Measurements from ENCODE around the gene GNPTAB. TPM values are rescaled to one million over a fixed set of nuclear protein-coding genes. Genes with fewer than 3 reads are reported as not detected.

The GNPTAB gene
- total RNA-seq, 1 donor from 2014 or later = 93.6 TPM

DNA sequence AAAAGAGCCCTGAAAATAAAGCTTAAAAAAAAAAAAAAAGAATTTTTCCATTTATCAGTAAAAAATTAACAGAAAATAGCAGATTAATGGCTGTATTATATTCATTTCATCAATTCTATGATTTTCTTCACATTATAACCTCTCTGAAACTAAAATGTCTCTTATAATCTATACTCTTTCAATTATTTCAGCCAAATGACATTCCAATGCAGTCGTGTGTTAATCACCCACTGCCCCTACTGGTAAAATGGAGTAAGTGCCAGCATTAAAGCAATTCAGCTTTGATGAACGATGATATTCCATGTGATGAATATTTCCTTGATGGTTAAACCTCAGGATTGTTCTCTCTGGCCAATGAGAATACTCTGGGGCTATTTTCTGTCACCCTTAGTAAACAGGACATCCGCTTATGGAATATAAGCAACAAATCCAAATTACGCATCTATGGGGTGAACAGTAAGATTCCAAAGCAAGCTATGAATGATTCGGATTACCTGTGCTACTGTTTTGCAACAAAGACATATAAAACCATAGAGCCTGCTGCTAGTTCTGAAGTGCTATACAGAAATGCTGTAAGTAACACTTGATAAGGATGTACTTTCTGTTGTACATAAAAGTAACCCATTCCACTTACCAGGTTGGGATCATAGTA lies 71.2 kb downstream of the GNPTAB start:
- H3K9me3 Mint-ChIP-seq = no peaks in the 10 kb centered on the region
- no peak overlapping the region for H3K27ac Mint-ChIP-seq
- peaks cover 4% of the 10 kb centered on the region for H3K4me1 Mint-ChIP-seq (ENCODE audit: low read depth)
- DNase-seq (ENCODE audit: low spot score) = no peak
- H3K36me3 Mint-ChIP-seq (ENCODE audit: low read depth) = peaks cover 59% of the 10 kb centered on the region
- intact Hi-C loops (cut with micrococcal nuclease) = loop anchor here (5.0 kb wide), 1 partner anchor 347 kb away; no protein-coding TSS in a partner anchor
- H3K4me3 Mint-ChIP-seq (ENCODE audit: low read depth) = no peak overlapping the region
- no peaks in the 10 kb centered on the region for H3K27me3 Mint-ChIP-seq (ENCODE audit: low read depth)

- no peaks in the 10 kb centered on the region for H3K4me1 Mint-ChIP-seq (ENCODE audit: low read depth)
Observed at GRCh38 chr12:101750152-101750551, 80.6 kb downstream of the GNPTAB start.

DNA sequence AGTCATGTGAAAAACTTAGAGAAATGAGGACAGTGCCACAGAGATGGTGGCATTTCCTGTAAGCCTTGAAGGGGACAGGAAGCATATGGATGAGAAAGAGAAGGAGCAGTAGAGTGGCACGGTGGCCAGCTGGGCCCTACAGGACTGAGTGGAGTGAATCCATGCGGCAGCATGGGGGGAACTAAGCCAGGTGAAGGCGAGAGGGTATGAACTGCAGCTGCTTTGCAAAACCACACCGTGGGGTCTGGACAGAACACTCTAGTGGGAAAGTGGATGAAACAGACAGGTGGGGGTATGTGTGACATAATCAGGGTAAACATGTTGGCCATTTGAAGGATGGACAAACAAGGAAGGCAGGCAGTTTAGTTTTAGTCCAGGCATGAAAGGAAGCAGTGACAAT lies 81.1 kb downstream of the GNPTAB start:
- peaks cover 58% of the 10 kb centered on the region for H3K36me3 Mint-ChIP-seq (ENCODE audit: low read depth)
- no peaks in the 10 kb centered on the region for H3K4me1 Mint-ChIP-seq (ENCODE audit: low read depth)
- H3K27me3 Mint-ChIP-seq (ENCODE audit: low read depth) = no peaks in the 10 kb centered on the region
- intact Hi-C loops (cut with micrococcal nuclease) = no loop called here
- H3K27ac Mint-ChIP-seq = no peak overlapping the region
- H3K4me3 Mint-ChIP-seq (ENCODE audit: low read depth) = no peak overlapping the region
- DNase-seq (ENCODE audit: low spot score) = no peak
- no peaks in the 10 kb centered on the region for H3K9me3 Mint-ChIP-seq

More at GRCh38 chr12:101750152-101750551, 80.6 kb downstream of the GNPTAB start:
- intact Hi-C loops (cut with micrococcal nuclease) = no loop called here
- H3K36me3 Mint-ChIP-seq (ENCODE audit: low read depth) = peaks cover 61% of the 10 kb centered on the region
- no peak for DNase-seq (ENCODE audit: low spot score)
- no peak overlapping the region for H3K4me3 Mint-ChIP-seq (ENCODE audit: low read depth)
- H3K27ac Mint-ChIP-seq = no peak overlapping the region
- no peaks in the 10 kb centered on the region for H3K27me3 Mint-ChIP-seq (ENCODE audit: low read depth)
- H3K9me3 Mint-ChIP-seq = no peaks in the 10 kb centered on the region

DNA sequence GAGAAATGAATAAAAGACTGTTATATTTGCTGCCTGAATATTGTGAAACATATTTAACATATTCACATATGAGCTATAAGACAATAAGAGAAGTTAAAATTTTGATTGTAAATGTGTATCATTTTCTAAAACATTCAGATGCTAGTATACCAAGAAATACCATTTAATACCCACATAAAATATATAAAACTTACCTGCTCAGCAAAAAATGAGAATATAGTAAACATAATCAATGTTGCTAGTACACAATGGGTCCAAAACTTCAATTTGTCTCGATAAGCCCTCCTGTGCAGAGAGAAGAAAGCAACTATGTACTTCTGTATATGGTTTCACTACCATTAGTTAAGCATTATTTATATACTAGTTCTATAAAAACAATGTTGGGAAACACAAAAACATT lies 81.9 kb downstream of the GNPTAB start:
- no peaks in the 10 kb centered on the region for H3K27me3 Mint-ChIP-seq (ENCODE audit: low read depth)
- DNase-seq (ENCODE audit: low spot score) = no peak
- H3K9me3 Mint-ChIP-seq = no peaks in the 10 kb centered on the region
- intact Hi-C loops (cut with micrococcal nuclease) = no loop called here
- peaks cover 64% of the 10 kb centered on the region for H3K36me3 Mint-ChIP-seq (ENCODE audit: low read depth)
- peaks cover 3% of the 10 kb centered on the region for H3K4me1 Mint-ChIP-seq (ENCODE audit: low read depth)
- no peak overlapping the region for H3K4me3 Mint-ChIP-seq (ENCODE audit: low read depth)
- H3K27ac Mint-ChIP-seq = no peak overlapping the region

DNA sequence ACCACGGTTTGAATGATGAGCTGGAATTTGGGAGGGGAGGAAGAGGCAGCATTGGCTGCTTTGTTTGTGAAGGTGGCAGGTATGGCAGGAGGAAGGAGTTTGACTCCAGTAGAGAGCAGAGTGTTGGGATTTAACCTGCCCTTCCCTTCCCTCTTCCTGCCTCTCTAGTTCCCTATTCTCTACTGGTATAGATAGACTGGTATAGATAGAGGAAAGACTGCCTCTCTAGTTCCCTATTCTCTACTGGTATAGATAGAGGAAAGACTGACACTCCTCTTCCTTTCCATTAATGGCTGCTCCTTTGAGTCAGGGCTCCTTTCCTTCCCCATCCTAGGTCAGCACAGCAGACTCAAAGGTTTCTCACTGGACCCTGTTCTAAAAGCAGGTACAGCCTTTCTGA lies 83.1 kb downstream of the GNPTAB start:
- Mint-ChIP-seq H3K27ac (no peak overlapping the region), H3K4me1 (ENCODE audit: low read depth) (peaks cover 6% of the 10 kb centered on the region), H3K36me3 (ENCODE audit: low read depth) (peaks cover 66% of the 10 kb centered on the region), H3K27me3 (ENCODE audit: low read depth) (no peaks in the 10 kb centered on the region), H3K9me3 (no peaks in the 10 kb centered on the region), H3K4me3 (ENCODE audit: low read depth) (no peak overlapping the region)
- intact Hi-C loops (cut with micrococcal nuclease) = no loop called here
- DNase-seq (ENCODE audit: low spot score) = no peak

DNA sequence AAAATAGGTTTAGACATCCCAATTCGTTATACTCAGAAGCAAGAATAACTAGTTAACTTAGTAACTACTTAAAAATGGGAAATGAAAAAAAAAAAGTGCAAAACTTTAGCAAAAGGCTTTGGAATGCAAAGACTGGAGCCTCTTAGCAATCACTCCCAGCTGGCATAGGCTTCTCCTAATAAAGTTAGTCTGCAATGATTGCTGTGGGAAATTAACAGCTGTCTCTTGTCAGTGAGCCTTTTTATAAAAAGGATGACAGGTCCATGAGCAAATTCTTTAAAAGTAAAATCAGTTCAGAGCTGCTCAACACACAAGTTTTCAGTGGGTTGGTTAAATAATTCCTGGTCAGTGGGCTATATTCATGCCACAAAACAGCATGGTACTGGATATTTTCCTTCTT lies 84.1 kb downstream of the GNPTAB start:
- no peak for DNase-seq (ENCODE audit: low spot score)
- Mint-ChIP-seq H3K4me1 (ENCODE audit: low read depth) (peaks cover 6% of the 10 kb centered on the region), H3K36me3 (ENCODE audit: low read depth) (peaks cover 60% of the 10 kb centered on the region), H3K9me3 (no peaks in the 10 kb centered on the region), H3K27me3 (ENCODE audit: low read depth) (no peaks in the 10 kb centered on the region), H3K27ac (no peak overlapping the region), H3K4me3 (ENCODE audit: low read depth) (no peak overlapping the region)
- intact Hi-C loops (cut with micrococcal nuclease) = no loop called here

GRCh38 chr12:101746196-101746595 lies 84.6 kb downstream of the GNPTAB start:
- H3K27ac Mint-ChIP-seq = no peak overlapping the region
- no peaks in the 10 kb centered on the region for H3K9me3 Mint-ChIP-seq
- intact Hi-C loops (cut with micrococcal nuclease) = no loop called here
- no peak for DNase-seq (ENCODE audit: low spot score)
- H3K36me3 Mint-ChIP-seq (ENCODE audit: low read depth) = peaks cover 55% of the 10 kb centered on the region
- H3K4me1 Mint-ChIP-seq (ENCODE audit: low read depth) = peaks cover 6% of the 10 kb centered on the region
- no peaks in the 10 kb centered on the region for H3K27me3 Mint-ChIP-seq (ENCODE audit: low read depth)
- H3K4me3 Mint-ChIP-seq (ENCODE audit: low read depth) = no peak overlapping the region

- Mint-ChIP-seq H3K36me3 (ENCODE audit: low read depth) (peaks cover 50% of the 10 kb centered on the region), H3K4me1 (ENCODE audit: low read depth) (peaks cover 6% of the 10 kb centered on the region), H3K27ac (no peak overlapping the region), H3K27me3 (ENCODE audit: low read depth) (no peaks in the 10 kb centered on the region), H3K4me3 (ENCODE audit: low read depth) (no peak overlapping the region), H3K9me3 (no peaks in the 10 kb centered on the region)
- DNase-seq (ENCODE audit: low spot score) = no peak
- intact Hi-C loops (cut with micrococcal nuclease) = no loop called here
Observed at GRCh38 chr12:101745481-101745880, 85.3 kb downstream of the GNPTAB start.

DNA sequence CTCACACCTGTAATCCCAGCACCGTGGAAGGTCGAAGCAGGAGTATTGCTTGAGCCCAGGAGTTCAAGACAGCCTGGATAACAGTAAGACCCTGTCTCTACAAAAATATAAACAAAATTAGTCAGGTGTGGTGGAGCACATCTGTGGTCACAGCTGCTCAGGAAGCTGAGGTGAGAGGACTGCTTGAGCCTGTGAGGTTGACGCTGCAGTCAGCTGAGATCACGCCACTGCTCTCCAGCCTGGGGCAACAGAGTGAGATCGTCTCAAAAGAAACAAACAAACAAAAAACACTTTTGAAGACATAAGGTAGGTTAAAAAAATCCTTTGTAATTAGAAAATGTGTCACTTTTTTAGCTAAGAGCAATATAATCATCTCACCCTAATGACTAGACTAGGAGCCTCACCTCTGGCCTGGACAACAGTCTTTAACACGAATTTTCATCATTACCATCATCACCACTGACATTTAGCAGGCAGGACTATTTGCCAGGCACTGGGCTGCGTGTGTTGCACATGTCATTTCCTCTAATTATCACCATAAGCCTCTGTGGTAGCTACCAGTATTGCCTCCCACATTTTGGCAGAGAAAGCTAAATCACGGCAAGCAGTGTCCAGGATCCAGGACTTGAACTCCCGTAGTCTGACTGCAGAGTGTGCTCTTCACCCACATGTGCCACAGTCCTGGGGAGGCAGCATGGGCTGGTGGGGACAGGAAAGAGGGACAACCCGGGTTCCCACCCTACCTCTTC lies 86.9 kb downstream of the GNPTAB start:
- intact Hi-C loops (cut with micrococcal nuclease) = no loop called here
- no peak overlapping the region for H3K27ac Mint-ChIP-seq

DNA sequence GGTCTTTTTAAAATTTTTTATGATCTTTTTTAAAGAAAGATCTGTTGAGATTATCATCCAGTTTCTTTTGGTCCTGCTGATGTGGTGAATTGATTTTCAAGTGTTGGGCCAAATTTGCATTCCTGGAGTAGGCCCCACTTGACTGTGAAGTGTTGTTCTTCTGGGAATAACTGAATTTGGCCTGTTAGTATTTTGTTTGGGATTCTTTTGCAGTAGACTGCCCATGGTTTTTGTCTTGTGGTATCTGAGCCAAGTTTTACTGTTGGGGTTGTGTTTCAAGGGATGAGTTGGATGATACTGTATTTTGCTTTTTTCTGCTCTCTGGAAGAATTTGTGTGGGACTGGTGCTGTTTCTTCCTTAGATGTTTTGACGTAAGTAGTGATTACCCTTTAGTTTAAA lies 87.5 kb downstream of the GNPTAB start:
- intact Hi-C loops (cut with micrococcal nuclease) = no loop called here
- Mint-ChIP-seq H3K27ac (no peak overlapping the region), H3K27me3 (ENCODE audit: low read depth) (no peaks in the 10 kb centered on the region), H3K36me3 (ENCODE audit: low read depth) (peaks cover 30% of the 10 kb centered on the region), H3K4me1 (ENCODE audit: low read depth) (peaks cover 6% of the 10 kb centered on the region), H3K9me3 (no peaks in the 10 kb centered on the region), H3K4me3 (ENCODE audit: low read depth) (no peak overlapping the region)
- DNase-seq (ENCODE audit: low spot score) = no peak

More for the DNA sequence above, 86.9 kb downstream of the GNPTAB start:
- Mint-ChIP-seq H3K36me3 (ENCODE audit: low read depth) (peaks cover 37% of the 10 kb centered on the region), H3K9me3 (no peaks in the 10 kb centered on the region), H3K4me1 (ENCODE audit: low read depth) (peaks cover 6% of the 10 kb centered on the region), H3K27me3 (ENCODE audit: low read depth) (no peaks in the 10 kb centered on the region), H3K4me3 (ENCODE audit: low read depth) (no peak overlapping the region)
- no peak for DNase-seq (ENCODE audit: low spot score)

DNA sequence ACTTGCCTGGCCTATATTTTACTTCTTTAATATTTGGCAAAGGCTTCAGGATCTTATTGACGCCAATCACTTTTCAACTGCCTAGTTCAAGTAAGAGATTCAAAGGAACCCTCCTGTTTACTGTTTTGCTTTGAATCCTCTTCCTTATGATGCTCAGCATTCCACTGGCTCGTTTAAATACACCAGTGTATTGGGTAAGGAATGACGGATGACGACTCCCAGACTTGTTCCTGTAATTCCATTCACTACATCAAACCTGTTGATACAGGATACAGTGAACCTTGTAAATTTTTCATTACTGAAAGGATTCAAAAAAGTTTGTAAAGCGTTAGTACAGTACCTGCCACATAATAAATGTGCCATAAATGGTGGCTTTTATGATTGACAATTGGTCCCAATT lies 89.8 kb downstream of the GNPTAB start:
- H3K4me1 Mint-ChIP-seq (ENCODE audit: low read depth) = peaks cover 6% of the 10 kb centered on the region
- H3K27ac Mint-ChIP-seq = no peak overlapping the region
- DNase-seq (ENCODE audit: low spot score) = no peak
- H3K9me3 Mint-ChIP-seq = no peaks in the 10 kb centered on the region
- no peak overlapping the region for H3K4me3 Mint-ChIP-seq (ENCODE audit: low read depth)
- peaks cover 24% of the 10 kb centered on the region for H3K36me3 Mint-ChIP-seq (ENCODE audit: low read depth)
- H3K27me3 Mint-ChIP-seq (ENCODE audit: low read depth) = no peaks in the 10 kb centered on the region
- intact Hi-C loops (cut with micrococcal nuclease) = no loop called here

DNA sequence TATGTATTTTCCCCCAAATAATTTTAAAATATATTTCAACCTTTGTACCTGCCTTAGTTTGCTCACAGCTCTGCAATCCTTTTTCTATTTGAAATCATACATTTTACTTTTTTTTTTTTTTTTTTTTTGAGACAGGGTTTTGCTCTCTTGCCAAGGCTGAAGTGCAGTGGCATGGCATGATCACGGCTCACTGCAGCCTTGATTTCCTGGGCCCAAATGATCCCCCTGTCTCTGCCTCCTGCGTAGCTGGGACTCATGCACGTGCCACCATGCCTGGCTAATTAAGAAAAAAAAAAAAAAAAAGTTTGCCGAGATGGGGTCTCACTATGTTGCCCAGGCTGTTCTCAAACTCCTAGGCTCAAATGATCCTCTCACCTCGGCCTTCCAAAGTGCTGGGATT lies 90.2 kb downstream of the GNPTAB start:
- peaks cover 6% of the 10 kb centered on the region for H3K4me1 Mint-ChIP-seq (ENCODE audit: low read depth)
- peaks cover 24% of the 10 kb centered on the region for H3K36me3 Mint-ChIP-seq (ENCODE audit: low read depth)
- H3K4me3 Mint-ChIP-seq (ENCODE audit: low read depth) = no peak overlapping the region
- intact Hi-C loops (cut with micrococcal nuclease) = no loop called here
- no peaks in the 10 kb centered on the region for H3K9me3 Mint-ChIP-seq
- H3K27ac Mint-ChIP-seq = no peak overlapping the region
- no peaks in the 10 kb centered on the region for H3K27me3 Mint-ChIP-seq (ENCODE audit: low read depth)
- DNase-seq (ENCODE audit: low spot score) = no peak

DNA sequence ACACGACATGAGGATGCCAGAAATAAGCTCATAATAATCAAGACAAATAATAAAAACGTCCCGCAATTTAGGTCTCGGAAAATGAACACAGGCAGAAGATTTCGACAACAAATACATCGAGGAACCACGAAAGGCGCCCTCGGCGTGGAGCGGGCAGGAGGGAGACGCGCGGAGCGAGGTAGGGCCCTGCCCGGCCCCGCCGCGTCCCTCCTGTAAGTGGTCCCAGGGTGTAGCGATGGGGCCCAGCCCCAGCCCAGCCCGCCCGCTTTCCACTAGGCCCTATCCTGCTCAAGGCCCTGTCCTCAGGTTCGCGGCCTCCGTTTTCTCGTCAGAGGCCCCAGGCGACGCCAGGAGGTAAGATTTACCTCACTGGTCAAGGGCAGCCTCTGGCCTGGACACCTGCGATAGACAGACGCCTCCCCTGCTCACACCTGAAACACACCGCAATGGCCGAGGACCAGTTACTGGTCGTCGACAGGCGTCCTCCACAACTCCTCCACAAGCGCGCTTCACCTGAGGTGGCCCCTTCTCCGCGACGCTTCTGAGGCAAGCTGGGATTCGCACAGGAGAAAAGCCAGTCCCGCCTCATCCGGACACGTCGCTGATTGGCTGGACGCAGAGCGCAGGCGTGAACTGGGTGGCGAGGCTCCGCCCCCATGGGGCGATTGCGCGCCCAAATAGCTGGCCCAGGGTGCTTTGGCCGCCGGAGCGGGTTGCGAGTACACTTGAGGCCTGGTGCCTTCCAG lies 91.7 kb downstream of the GNPTAB start, which contains the start of gene SYCP3:
Gene SYCP3, minus strand, starts transcription at position 543 of the 746 bp plus-strand sequence. CDS start 1,527 bp downstream, outside the sequence.
- DNase-seq (ENCODE audit: low spot score) = no peak
- no peak within 1 kb of the TSS for H3K27ac Mint-ChIP-seq
- H3K4me1 Mint-ChIP-seq (ENCODE audit: low read depth) = peaks cover 5% of the 10 kb centered on the region
- peaks cover 14% of the 10 kb centered on the region for H3K36me3 Mint-ChIP-seq (ENCODE audit: low read depth)
- no peaks in the 10 kb centered on the region for H3K27me3 Mint-ChIP-seq (ENCODE audit: low read depth)
- no peak within 1 kb of the TSS for H3K4me3 Mint-ChIP-seq (ENCODE audit: low read depth)
- intact Hi-C loops (cut with micrococcal nuclease) = no loop called here
- no peaks in the 10 kb centered on the region for H3K9me3 Mint-ChIP-seq
